GM18517 (cell line): ENCODE results near the gene APBB1IP.
"Not testable (repeated sequence)": the region's sequence is repeated elsewhere in the genome, so short reads cannot be mapped to it uniquely, and the experiment has no call there.

ENCODE experiments used
- ATAC-seq: cut with Tn5 transposase; IDR thresholded peaks from one replicate; pipeline ENCODE4 v1.9.1; 2021; ENCODE audit warnings: mild to moderate bottlenecking, moderate library complexity; ENCODE audit not compliant: unreplicated experiment

APBB1IP gene

DNA sequence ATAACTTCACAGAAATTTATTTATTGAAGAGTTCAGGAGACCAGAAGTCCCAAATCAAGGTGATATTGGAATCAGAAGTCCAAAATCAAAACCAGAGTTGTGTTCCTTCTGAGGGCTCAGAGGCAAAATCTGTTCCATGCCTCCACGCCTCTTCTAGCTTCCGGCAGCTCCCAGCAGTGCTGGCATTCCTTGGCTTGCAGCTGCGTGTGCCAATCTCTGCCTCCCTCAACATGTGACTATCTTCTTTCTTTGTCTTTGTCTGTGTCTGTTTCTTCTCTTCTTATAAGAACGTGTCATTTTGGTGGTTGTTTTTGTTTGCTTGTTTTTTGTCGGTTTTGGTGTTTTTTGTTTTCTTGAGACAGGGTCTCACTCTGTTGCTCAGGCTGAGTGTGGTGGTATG, 116.1 kb downstream of the APBB1IP start:
- ATAC-seq: no peak

GRCh38 chr10:26555719-26556368, 117.7 kb downstream of the APBB1IP start:
- ATAC-seq: no peak

GRCh38 chr10:26556748-26557640, 118.9 kb downstream of the APBB1IP start:
- no peak for ATAC-seq

DNA sequence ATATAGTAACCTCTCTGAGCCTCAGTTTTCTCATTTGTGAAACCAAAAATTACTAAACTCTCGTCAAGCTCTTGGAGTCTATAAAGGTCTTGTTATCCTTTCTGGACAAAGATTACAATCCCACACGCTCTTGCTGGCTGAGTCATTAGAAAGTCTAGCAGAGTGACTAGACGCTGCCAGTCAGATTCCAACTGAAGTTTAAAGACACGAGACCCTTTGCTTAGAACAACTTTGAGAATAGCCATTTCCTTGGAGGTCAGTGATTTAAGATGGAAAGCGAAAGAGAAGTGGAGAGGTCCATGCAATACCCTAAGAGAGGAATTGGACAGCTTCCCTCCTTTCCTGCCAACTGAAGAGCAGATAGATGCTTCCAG, 119.5 kb downstream of the APBB1IP start:
- no peak for ATAC-seq

DNA sequence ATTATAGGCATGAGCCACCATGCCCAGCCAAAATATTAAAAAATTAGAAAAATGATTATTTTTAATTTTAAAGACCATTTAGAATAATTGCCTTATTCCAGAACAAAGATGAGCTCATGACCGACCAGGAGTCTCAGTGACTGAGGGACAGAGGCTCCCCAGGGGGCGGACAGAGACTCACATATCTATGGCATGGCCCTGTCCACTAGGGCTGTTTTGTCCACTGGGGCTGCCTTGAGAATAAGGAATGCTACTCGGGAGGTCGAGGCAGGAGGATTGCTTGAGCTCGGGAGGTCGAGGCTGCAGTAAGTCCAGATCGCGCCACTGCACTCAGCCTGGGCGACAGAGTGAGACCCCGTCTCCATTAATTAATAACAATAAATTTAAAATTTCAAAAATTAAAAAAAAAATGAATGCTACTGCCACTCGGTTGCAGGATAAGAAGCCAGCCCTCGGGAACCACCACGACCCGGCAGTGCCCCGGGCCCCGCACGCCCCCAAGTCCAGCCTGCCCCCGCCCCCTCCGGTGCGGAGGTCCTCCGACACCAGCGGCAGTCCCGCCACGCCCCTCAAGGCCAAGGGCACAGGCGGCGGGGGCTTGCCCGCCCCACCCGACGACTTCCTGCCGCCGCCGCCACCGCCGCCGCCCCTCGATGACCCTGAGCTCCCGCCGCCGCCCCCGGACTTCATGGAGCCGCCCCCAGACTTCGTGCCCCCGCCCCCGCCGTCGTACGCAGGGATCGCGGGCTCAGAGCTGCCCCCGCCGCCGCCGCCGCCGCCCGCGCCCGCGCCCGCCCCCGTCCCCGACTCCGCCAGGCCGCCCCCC, 128.6 kb downstream of the APBB1IP start:
- ATAC-seq: no peak

DNA sequence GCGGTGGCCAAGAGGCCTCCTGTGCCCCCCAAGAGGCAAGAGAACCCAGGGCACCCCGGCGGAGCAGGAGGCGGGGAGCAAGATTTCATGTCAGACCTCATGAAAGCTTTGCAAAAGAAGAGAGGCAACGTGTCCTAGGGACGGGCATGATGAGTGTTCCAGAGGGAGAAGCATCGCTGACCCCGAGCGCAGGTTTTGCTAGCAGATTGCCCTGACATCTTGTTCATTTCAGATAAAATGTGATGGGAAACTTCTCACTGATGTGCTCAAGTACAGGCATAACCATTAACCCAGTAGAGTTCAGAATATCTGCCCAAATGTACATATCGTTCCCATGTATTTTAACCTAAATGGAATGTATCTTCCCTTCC, 129.2 kb downstream of the APBB1IP start:
- ATAC-seq: no peak

- ATAC-seq: no peak
Measured at GRCh38 chr10:26571655-26572054, 133.5 kb downstream of the APBB1IP start.

GRCh38 chr10:26573674-26574073, 135.5 kb downstream of the APBB1IP start:
- no peak for ATAC-seq

DNA sequence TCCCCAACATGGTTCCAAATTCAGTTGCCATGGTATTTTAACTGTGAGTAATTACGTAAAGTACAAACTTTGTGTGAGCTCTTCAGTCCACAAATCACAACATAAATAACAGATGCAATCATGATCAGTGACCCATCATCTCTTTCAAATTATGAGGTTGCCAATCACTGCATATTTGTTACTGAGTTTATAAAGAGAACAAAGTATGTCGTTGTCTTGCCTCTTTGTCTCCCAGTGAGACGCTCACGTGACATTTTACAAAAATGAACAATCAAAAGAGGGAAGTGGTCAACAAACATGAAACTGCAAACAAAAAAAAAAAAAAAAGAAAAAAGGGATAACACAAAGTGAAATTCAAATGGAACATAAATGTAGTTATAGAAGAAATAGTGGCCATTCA, 136.6 kb downstream of the APBB1IP start:
- ATAC-seq: peak; percentile 91

GRCh38 chr10:26578371-26578770, 140.2 kb downstream of the APBB1IP start:
- not testable (repeated sequence) for ATAC-seq

DNA sequence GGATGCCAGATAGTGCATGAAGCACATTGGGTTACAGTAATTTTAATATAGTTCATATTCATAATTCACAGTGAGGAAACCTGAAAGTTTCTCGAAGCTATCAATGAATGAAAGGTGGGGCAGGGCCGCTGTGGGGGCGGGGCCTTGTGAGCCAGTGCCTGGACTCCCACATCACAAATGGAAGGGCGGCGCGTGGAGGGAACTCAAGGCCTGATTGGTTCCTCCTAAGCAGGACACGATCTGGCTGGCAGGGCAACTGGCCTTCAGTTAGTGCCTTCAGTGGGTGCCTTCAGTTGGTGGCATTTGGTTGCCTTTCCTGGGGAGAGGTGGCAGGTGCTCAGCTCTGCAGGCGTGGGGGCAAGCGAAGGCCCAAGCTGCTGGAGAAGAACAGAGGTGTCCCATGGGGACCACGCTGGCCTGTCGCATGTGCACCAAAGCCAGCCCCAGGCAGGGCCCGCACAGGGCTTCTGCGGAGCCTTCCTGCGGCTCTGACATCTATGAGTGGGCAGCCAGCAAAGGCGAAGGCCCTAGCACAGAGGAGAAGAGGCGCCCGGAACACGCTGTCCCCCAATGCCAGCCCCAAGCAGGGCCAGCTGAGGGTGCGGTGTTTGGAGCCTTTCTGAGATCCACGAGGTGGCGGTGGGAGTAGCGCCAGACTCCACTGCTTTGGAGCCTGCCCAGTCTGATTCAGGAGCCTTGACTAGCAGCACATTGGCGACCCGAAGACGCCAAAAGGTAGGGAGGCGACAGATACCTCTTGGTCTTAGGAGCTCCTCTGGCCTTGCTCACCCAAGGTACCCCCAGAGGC, 141.3 kb downstream of the APBB1IP start:
- ATAC-seq: no peak

- no peak for ATAC-seq
Measured at GRCh38 chr10:26586211-26586610, 148.1 kb downstream of the APBB1IP start.

DNA sequence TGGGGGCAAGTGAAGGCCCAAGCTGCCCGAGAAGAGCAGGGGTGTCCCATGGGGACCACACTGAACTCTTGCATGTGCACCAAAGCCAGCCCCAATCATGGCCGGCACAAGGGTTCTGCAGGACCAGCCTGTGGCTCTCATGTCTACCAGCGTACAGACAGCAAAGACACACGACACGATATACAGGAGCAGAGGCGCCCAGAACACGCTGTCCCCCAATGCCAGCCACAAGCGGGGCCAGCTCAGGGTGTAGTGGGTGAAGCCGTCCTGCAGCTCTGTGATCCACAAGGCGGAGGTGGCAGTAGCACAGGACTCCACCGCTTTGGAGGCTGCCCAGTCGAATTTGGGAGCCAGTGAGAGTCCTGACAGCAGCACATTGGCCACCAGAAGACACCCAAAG, 150.5 kb downstream of the APBB1IP start:
- ATAC-seq: no peak

DNA sequence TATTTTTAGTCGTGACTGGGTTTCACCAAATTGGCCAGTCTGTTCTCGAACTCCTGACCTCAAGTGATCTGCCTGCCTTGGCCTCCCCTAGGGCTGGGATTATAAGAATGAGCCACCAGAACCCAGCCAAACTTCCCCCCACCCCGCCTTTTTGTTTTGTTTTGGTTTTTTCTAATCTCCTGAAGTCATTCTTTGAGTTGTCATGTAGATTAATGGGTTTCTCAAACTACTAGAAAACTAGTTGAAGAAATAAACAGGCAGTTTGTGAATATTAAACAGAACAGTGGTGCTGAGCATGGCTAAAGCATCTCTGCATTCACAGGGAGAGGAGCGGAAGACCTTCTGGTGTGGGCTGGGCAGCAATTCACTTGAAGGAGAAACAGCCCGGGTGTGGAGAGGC, 151.7 kb downstream of the APBB1IP start:
- not testable (repeated sequence) for ATAC-seq

DNA sequence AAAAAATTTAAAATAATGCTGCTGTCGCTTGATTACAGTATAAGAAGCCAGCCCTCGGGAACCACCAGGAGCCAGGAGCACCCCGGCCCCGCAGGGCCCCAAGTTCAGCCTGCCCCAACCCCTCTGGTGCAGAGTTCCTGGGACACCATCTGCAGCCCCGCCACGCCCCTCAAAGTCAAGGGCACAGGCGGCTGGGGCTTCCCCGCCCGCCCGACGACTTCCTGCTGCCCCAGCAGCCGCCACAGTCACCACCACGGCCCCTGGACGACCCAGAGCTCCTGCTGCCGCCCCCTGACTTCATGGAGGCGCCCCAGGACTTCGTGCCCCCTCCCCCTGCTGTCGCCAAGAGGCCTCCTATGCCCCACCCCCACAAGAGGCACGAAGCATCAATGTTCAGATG, 155.8 kb downstream of the APBB1IP start:
- no peak for ATAC-seq

- not testable (repeated sequence) for ATAC-seq
Measured at GRCh38 chr10:26603283-26603682, 165.1 kb downstream of the APBB1IP start.

DNA sequence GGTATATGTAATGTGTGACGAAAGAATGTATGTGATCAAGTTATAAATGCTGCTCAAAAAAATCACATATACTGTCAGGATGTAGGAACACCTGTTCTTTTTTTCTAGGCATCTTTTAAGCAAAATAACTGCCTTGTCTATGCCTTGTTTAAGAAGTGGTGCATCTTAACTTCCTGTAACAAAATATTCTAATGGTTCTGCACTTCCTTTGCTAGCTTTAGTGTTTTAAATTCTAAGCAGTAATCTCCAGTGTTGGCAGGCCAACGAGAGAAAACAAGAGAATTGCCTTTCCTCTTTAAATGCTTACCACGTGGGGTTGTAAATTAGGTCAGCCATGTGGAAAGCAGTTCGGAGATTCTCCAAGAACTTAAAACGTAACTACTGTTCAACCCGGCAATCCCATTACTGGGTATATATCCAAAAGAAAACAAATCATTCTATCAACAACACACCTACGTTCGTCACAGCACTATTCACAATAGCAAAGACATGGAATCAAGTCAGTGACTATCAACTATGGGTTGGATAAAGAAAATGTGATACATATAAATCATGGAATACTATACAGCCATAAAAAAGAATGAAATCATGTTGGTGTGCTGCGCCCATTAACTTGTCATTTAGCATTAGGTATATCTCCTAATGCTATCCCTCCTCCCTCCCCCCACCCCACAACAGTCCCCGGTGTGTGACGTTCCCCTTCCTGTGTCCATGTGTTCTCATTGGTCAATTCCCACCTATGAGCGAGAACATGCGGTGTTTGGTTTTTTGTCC, 166.4 kb downstream of the APBB1IP start:
- ATAC-seq: not testable (repeated sequence)

GRCh38 chr10:26606389-26606877, 168.3 kb downstream of the APBB1IP start:
- ATAC-seq: peak; percentile 59

DNA sequence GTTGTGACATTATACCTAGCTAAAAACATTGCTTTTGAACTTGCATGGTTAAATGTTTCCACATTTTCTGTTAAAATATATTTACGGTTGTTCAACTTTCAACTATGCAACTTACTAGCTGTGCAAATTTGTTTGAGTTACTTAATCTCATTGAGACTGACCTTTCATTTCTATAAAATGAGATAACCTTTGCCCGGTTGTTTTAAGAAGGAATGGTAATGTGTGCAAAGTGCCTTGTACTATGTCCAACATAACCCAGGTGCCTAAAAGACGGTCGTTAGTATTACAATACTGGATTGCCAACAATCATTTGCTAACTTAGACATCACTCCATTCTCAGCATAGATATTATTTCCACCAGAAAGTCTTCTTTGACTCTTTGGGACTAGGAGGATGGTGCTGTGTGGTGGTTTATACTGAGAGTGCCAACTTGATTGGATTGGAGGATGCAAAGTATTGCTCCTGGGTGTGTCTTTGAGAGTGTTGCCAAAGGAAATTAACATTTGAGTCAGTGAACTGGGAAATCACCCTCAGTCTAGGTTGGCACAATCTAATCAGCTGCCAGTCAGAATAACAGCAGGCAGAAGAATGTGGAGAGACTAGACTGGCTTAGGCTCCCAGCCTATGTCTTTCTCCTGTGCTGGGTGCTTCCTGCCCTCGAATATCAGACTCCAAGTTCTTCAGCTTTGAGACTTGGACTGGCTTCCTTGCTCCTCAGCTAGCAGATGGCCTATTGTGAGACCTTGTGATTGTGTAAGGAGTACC, 174.2 kb downstream of the APBB1IP start:
- ATAC-seq: no peak
